NCI-H446 treated with DMSO at 0.1 percent for 48 hours (cell line): Measurements from ENCODE around the gene DNM2.
"Not testable (repeated sequence)": the region's sequence is repeated elsewhere in the genome, so short reads cannot be mapped to it uniquely, and the experiment has no call there.

Experiments used
- DNase-seq: peaks from one replicate; lab custom pipeline; 2025; lab: John Stamatoyannopoulos, UW

Gene DNM2

GRCh38 chr19:10870501-10870954 lies 152.6 kb downstream of the DNM2 start:
- no peak for DNase-seq

GRCh38 chr19:10870955-10871603 lies 153.2 kb downstream of the DNM2 start, which contains the start of gene CARM1:
CARM1 (plus strand) TSS chr19:10871553; CDS start chr19:10871703, 150 bp downstream.
- DNase-seq: peak; percentile 96

GRCh38 chr19:10871711-10872545 lies 154.0 kb downstream of the DNM2 start:
- no peak for DNase-seq

GRCh38 chr19:10872546-10873107 lies 154.7 kb downstream of the DNM2 start:
- no peak for DNase-seq

- no peak for DNase-seq
These were observed 156.1 kb downstream of the DNM2 start for GRCh38 chr19:10874024-10874423.

- DNase-seq: no peak
These were observed 158.8 kb downstream of the DNM2 start for GRCh38 chr19:10876459-10877240.

- not testable (repeated sequence) for DNase-seq
These were observed 159.7 kb downstream of the DNM2 start for GRCh38 chr19:10877608-10878007.

- DNase-seq: no peak
These were observed 160.4 kb downstream of the DNM2 start for GRCh38 chr19:10878253-10878652.
